Tibial nerve (tissue), 4 donors: ENCODE data around the gene CBL.

Experiments used
- CTCF ChIP-seq, 5 experiments: fragments of 200-600 bp in 3 of 5; fragments of 450-650 bp in 2 of 5; sonication (generic) in 3 of 5; IDR thresholded peaks; one replicate each; pipeline ENCODE4 v1.5.1; 2016 to 2019; ENCODE audit warnings: antibody characterized with exemption in 5 of 5, mild to moderate bottlenecking in 3 of 5, moderate library complexity in 2 of 5
- EP300 ChIP-seq, 2 donors: sonication (generic); formaldehyde crosslinking; IDR thresholded peaks; one replicate each; pipeline ENCODE4 v1.6.1; 2017; ENCODE audit warnings: antibody characterized with exemption in 2 of 2, mild to moderate bottlenecking in 1 of 2
- POLR2A ChIP-seq, 2 donors: fragments of 450-650 bp; IDR thresholded peaks; one replicate each; pipeline ENCODE4 v1.6.1; 2017; ENCODE audit warnings: antibody characterized with exemption in 2 of 2, mild to moderate bottlenecking in 2 of 2, moderate library complexity in 2 of 2

- TF ChIP-seq POLR2A (IDR thresholded peaks at IDR 0.05) (no peak), CTCF (IDR thresholded peaks at IDR 0.05) (no peak), EP300 (IDR thresholded peaks at IDR 0.05) (no peak)
Measured at GRCh38 chr11:119282495-119282894, 76.4 kb downstream of the CBL start.
